ENCODE data around the gene ANO1.

Gene ANO1

DNA sequence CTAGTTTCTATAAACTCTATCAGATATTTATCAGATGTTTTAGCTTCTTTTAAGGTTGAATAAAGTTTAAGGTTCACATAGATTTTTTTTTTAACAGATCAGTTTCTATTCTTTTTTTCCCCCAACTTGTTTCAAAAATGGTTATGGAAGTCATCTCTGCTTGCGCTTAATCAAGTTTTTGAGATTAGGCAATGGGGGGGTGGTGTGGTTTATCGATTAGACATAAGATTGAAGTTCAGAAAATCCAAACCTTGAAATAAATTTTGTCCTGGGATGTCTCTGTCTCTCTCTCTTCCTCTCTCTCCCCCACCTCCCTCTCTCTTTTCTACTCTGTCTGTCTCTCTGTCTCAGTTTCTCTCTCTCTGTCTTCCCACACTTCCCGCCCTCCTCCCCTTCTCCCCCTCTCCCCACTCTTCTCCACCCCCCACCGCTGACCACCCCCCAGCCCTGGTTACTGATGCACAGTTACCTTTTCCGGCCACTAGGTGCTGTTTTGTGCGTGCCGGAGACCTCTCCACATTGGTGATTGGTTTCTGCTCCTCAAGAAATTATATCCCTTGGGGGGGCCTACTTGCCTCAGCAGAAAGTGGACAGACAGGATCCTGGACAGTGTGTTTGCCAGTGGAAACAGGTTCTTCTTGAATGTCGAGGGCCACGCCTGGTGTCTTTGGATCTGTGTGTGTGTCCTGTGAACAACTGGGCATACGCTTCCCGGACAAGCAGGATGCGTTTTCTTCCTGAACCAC lies 29.7 kb upstream of the ANO1 start:
- in situ Hi-C loops (cut with HindIII; ENCODE audit: low sequenced_read_pairs): loop anchor here (25.0 kb wide), 1 partner anchor 139 kb away; no protein-coding TSS in a partner anchor

DNA sequence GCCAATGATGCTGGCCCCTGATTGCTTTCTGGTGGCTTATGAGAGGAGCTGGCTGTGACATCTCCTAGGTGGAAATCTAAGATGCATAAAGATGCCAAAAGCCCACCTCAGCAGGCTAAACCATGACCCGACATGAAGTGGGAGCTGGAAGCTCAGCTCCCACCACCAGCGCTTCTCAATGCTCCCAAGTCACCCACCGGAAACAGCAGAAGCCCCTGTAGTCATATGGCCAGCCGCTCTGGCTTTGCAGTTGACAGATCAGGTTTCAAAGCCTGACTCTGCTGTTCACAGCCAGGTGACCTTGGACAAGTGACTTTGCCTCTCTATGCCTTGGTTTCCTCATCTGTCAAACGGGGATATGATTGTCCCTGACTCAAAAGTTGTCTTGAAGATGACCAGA lies 29.1 kb upstream of the ANO1 start:
- in situ Hi-C loops (cut with HindIII; ENCODE audit: low sequenced_read_pairs): loop anchor here (25.0 kb wide), 1 partner anchor 138 kb away; no protein-coding TSS in a partner anchor

DNA sequence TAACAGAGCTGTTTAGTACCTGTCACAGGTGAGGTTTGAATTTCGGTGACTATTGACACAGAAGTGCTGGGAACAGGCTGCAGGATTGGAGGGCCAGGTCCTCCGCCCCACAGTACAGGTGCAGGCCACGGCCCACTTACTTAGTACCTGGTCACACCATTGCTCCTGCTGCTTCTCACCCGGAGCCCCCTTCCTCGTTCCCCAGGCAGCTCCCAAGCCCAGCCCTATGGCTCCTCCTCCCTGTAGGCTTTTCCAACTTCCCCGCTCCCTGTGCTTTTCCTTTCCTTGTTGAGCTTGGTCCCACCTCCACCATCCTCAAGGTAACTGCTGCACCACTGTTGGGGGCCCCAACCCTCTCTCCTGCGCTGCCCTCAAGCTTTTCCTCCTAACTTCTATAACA lies 27.9 kb upstream of the ANO1 start:
- in situ Hi-C loops (cut with HindIII; ENCODE audit: low sequenced_read_pairs): no loop called here

DNA sequence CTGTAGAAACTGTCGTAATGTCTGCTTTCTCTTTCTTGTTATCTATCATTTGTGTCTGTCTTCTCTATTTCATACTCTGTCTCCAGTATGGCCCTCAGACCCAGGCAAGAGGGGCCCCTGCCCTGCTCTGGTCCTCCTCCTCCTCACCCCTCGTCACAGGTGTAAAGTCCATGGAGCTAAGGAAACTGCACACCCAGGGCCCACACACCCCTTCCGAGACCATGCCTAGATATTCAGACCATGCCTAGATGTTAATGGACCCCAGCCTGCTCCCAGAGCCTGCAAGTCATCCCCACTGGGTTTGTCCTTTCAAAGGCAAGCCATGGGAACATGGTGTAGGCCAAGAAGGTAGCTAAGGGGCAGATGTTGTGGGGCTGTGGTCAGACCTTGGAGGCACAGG lies 24.1 kb upstream of the ANO1 start:
- in situ Hi-C loops (cut with HindIII; ENCODE audit: low sequenced_read_pairs): no loop called here

DNA sequence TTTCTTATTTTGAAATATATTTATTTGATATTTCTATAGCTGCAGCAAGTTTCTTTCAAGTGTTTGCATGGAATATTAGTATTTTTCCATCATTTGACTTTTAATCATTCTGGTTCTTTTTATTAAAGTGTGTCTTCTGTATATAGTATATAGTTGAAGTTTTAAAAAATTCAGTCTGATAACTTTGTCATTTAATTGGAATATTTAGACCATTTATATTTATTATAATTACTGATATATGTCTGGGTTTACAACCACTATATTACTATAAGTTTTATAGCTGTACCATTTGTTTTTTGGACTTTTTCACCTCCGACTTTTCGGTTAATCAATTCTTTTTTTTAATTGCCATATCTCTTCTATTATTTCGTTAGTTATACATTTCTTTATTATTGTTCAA lies 22.7 kb upstream of the ANO1 start:
- in situ Hi-C loops (cut with HindIII; ENCODE audit: low sequenced_read_pairs): no loop called here

DNA sequence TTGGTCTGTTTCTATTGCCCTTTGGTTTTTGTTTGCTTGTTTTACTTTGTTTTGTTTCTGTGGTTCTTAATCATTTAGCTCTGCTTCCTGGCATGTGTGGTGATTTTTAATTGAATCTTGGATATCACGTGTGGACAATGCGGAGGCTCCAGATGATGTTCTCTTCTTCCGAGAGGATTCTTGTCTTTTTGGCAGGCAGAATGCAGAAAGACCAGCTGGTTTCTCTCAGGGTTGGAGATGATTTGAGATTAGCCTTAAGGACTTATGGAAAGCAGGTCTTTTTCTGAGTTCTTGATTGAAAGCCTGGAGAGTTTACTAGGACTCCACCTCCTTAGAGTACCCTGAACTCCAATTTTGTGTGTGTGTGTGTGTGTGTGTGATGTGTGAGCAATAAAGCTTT lies 21.0 kb upstream of the ANO1 start:
- in situ Hi-C loops (cut with HindIII; ENCODE audit: low sequenced_read_pairs): no loop called here

DNA sequence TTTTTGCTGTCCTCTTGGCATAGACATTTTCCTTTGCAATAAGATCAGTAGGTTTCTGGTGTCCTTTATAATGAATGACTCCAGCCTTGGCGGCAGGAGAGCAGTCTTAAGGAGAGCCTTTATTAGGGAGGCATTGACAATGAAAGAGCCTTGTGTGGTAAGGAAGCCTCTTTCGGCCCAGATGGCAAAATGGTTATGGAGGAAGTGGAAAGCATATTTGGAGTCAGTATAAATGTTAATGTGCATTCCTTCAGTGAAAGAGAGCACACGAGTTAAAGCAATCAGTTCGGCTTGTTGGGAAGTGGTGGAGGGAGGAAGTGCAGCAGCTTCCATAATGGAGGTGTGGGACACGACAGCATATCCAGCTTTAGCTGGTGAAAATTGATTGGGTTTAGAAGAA lies 18.1 kb upstream of the ANO1 start:
- in situ Hi-C loops (cut with HindIII; ENCODE audit: low sequenced_read_pairs): no loop called here

DNA sequence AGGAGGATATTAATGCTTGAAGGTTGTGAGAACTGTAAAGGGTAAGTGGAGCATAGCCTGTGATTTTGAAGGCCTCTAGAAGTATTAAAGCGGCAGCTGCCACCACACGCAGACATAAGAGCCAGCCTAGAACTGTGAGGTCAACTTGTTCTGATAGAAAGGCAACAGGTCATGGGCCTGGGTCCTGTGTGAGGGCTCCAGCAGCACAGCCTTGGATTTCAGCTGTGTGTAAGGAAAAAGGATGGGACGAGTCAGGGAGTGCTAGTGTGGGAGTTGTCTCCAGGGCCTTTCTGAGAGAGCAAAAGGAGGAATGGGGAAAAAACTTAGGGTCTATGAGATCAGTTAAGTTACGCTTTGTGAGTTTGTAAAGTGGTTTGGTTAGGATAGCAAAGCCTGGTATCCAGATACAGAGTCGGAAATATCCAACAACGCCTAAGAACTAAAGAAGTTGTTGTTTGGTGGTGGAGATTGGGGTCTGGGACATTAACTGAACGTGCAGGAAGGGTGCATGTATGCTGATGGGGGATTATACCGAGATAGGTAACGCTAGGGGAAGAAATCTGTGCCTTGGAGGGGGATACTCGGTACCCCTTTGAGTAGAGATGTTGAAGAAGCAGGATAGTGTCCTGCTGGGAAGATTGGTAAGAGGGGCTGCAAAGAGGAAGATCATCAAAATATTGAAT lies 17.4 kb upstream of the ANO1 start:
- in situ Hi-C loops (cut with HindIII; ENCODE audit: low sequenced_read_pairs): no loop called here

DNA sequence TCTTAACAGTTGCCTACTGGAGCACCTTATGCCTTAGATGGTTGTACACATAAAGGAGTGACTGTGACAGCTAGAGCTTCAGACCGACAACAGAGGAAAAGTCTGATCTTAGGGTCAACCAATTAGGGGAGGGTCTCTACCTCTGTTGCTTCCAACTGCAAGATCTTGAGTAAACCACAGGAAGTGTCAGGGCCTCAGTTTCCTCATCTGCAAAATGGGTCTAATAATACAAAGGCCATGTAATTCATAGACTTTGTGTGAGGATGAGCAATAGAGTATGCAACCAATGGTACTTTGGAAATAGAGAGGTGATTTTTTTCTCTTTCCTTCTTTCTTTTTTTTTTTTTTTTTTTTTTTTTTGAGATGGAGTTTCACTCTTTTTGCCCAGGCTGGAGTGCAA lies 16.4 kb upstream of the ANO1 start:
- in situ Hi-C loops (cut with HindIII; ENCODE audit: low sequenced_read_pairs): no loop called here

DNA sequence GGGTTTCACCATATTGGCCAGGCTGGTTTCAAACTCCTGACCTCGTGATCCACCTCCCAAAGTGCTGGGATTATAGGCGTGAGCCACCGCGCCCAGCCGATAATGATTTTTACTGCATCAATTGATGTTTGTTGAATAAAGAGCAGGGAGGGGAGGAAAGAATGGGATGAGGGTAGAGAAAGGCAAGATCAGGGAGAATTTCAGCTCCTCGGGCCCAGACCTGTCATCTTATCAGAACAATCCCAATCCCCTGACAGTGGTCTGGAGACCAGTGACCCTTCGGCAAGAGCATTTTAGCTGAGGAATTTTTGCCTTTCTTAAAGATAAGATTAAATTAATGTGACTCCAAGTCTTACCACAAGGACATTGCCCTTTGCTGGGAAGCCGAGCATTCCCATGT lies 15.0 kb upstream of the ANO1 start:
- in situ Hi-C loops (cut with HindIII; ENCODE audit: low sequenced_read_pairs): no loop called here

DNA sequence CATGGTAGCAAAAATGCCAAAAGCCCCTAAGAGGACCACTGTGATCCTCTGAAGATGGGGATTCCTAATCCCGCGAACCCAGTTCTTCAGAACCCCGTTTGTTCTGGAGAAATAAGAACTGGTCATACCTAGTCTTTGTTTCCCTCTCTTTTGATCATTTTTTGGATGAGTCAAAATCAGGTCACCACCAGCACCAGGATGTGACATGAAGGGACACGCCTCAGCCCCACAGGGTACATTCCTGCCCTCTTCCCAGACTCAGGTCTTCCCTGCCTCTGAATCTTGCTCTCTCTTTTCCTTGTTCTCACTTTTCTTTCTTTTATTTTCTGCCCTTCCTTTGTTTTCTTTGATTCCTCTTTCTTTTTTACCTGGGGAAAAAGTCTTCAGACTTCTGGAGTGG lies 14.6 kb upstream of the ANO1 start:
- in situ Hi-C loops (cut with HindIII; ENCODE audit: low sequenced_read_pairs): no loop called here

DNA sequence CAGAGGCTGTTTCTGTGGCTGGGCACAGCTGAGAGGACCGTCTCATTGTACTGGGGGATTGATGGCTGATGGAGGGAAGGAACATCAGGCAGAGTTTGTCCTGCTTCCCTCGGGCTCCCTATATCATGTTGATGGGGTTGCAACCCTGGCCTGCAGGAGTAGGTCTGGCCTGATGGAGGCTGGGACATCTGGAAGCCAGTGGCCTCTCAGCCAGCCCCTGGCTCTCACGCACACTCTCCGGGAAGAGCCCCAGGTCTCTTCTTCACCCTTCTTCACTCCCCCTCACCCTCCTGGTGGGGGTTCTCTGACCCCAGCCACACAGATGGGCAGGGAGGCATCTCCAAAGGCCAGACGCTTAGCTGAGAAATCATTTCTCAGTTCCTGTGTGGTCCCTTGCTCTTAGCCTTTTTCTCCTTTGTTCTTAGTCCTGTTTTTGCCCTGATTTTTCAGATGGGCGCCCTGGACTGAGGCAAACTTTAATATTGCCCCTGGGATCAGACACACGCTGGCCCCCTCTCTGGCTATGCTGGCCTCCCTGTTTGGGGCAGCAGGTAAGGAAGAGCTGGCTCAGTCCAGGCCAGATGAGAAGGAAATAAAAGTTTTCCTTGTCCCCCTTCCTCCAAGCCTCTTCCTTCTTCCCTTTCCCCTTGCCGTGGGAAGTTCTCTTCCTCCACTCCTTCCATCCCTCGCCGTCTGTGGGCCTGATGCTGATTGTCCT lies 13.9 kb upstream of the ANO1 start:
- in situ Hi-C loops (cut with HindIII; ENCODE audit: low sequenced_read_pairs): no loop called here

DNA sequence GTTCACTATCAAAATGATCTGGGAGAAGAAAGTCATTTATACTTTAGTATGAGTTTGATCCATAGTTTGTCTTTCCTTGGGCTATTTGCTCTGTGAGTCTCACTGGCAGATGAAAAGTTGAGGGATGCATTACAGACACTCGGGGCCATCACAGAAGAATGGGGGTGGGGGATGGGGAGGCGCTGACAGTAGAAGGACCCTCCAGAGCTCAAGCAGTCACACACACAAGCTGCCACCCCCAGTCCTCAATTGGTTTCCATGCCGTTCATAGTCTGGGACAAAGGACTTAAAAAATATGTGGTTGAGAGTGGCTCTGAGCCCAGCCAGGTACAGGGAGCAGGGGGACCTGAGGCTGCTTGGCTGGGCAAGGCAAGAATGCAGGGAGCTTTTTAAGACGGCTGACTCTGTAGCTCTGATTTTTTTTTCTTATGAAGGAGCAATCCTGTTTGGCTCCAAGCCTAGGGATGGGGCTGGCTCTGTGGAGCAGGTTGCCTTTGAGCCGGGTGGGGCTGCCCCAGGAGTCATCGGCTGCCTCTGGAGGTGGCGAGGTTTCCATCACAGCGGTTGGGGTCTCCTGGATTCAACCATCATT lies 13.3 kb upstream of the ANO1 start:
- in situ Hi-C loops (cut with HindIII; ENCODE audit: low sequenced_read_pairs): no loop called here

DNA sequence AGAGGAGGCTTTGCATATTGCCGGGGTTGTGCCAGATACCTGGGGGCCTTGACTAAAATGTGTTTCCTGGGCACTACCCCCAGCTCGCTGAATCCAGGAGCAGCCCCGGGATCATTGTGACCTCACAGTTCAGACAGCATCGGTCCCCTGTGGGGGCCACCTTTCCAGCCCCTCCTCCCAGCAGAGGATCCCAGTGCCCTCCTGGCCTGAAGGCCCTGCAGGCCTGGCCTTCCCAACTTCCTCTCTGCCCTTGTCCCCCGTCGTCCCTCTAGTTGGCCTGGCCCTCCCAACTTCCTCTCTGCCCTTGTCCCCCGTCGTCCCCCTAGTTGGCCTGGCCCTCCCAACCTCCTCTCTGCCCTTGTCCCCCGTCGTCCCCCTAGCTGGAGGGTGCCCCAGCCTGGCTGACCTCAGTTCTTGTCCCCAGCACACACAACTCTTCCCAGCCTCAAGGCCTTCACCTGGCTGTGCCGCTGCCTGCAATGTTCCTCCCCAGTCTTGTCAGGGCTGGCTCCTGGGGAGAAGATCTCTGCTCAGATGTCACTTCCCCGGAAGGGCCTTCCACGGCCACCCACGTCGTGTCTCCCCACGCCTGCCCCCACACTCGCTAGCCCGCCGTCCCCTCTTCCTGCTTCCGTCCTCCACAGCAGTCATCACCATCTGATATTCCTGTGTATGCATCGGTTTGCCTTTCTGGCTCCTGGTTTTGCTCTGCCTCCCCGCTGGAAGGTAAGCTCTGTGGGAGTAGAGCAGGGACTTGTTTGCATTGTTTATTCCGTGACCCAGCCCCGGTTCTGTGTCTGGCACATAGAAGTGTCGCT lies 12.6 kb upstream of the ANO1 start:
- in situ Hi-C loops (cut with HindIII; ENCODE audit: low sequenced_read_pairs): no loop called here

DNA sequence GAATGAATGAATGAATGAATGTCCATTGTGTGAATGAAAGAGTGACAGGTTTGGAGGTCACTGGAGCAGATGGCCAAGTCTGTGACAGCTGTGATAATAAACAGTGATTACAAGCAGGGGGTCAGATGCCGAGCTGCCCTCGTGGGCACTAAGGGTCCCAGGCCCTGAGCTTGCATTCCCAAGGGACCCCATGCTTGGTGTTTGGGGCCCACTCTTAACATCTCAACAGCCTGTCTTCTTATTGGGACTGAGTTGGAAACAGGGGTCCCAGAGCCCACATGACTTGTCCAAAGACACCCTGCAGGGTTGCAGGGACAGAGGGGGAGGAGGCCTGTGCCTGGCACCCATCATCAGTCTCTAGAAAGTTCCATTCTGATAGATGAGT lies 12.0 kb upstream of the ANO1 start:
- in situ Hi-C loops (cut with HindIII; ENCODE audit: low sequenced_read_pairs): no loop called here

DNA sequence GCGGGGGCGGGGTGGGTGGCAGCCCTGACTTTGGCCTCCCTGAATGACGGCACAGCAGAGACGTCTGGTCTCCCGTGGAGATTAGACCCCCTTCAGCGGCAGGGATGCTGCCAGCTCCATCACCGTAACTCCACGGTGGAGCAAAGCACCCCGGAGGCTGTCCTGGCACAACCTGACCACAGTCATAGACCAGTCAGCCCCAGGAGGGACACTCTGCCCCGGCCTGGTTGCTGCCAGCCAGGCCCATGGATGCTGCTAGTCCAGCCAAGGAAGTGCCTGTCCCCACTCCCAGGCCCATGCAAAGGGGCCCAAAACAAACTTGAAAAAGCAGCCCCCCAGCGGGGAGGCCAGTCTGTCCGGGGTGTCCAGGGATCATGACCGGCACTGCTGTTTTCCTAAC lies 11.5 kb upstream of the ANO1 start:
- in situ Hi-C loops (cut with HindIII; ENCODE audit: low sequenced_read_pairs): no loop called here

DNA sequence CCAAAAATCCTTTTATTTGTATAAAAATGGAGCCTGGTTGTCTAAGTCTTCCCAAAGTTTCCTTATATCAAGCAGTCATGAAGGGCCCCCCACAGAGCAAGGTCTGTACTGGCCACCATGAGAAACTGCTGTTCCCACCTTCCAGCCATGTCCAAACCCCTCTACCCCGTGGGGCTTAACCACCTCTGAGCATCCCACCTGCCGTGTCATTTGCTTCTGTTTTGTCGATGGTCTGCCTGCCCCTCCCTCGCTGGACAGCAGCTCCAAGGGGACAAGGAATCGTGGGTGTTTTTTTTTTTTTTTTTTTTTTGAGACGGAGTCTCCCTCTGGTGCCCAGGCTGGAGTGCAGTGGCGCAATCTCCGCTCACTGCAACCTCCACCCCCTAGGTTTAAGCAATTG lies 11.1 kb upstream of the ANO1 start:
- in situ Hi-C loops (cut with HindIII; ENCODE audit: low sequenced_read_pairs): no loop called here

DNA sequence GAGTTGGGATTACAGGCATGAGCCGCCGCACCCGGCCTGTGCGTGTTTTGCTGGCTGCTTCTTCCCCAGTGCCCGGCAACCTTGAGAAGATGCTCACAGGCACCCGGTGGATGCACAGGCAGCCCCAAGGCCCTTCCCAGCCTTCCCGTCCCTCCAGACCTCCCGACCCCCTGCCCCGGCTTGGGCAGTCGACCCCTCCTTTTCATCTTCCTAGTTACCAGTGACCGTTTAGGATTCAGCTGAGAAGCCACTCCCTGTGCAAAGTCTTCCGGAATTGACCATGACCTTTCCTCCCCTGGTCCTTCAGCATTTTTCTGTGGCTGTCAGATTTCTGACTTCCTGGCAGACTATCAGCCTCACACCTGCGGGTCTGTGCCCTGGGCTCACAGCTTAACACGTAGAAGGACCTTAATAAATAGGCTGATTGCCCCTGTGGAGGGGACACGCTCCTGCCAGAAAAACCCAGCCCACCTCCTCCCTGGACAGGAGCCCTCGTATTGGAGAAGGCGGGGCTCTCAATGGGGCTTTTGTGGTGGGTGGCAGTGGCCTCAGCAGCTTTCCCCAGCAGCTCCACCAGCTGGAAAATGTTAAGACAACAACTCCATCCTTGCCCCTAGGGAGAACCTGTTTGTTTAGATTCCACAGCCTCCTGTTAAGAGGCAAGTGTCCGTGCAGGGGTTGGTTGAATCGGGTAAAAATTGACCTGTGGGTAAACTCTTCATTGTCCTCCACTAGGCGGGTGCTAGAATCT lies 10.4 kb upstream of the ANO1 start:
- in situ Hi-C loops (cut with HindIII; ENCODE audit: low sequenced_read_pairs): no loop called here

DNA sequence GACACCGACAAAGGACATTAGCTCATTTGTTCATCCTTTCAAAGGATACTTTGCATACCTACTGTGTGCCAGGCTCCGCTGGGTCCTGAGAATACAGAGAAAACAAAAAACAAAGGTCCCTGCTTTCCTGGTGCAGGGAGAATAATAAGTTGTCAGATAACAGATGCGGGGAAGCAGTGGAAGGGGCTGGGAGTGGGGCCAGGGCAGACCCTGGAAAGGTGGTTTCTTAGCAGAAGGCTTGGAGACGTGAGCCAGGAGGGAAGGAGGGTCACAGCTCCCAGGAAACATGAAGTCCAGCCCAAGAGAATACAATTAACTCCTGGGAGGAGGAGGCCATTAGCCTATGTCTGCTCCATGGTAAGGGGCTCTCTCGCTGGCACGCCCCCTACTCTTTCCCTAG lies 9.8 kb upstream of the ANO1 start:
- in situ Hi-C loops (cut with HindIII; ENCODE audit: low sequenced_read_pairs): no loop called here

DNA sequence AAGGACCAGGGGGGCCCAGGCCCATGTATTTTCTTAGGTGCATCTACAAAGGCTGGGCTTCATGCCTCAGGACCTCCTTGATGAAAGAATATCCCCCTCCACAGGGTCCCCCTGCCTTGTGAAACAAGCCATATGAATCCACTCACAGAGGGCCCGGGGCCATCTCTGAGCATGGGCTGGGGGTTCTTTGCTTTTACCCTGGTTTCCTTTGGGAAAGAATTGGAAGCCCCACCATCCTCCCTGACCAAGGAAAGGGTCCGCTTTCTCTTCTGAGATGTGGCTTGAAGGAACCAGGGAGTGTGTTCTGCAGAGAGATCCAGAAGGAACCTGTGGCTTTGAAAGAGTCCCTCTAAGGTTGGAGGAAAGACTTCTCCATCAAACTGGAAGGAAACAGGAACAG lies 9.2 kb upstream of the ANO1 start:
- in situ Hi-C loops (cut with HindIII; ENCODE audit: low sequenced_read_pairs): no loop called here
